Lower leg skin (tissue), 4 donors: ENCODE results near the gene IL32. TPM values are rescaled to one million over a fixed set of nuclear protein-coding genes. Genes with fewer than 3 reads are reported as not detected.

Experiments used
- DNase-seq, 2 donors: peaks; one replicate each; pipeline ENCODE4 v3.0.0-alpha.2; 2019; ENCODE audit warnings: low spot score in 2 of 2
- H3K4me3 ChIP-seq: fragments of 200-600 bp; sonication (generic); 2 replicates; pipeline ENCODE4 v1.5.1; 2017; ENCODE audit warnings: mild to moderate bottlenecking, low read depth; ENCODE audit not compliant: poor library complexity, severe bottlenecking
- POLR2A ChIP-seq, 2 donors: fragments of 450-650 bp; IDR thresholded peaks; one replicate each; pipeline ENCODE4 v1.6.1; 2016 to 2017; ENCODE audit warnings: antibody characterized with exemption in 2 of 2, mild to moderate bottlenecking in 1 of 2, moderate library complexity in 1 of 2
- WGBS, 2 donors: methylation state at CpG; one replicate each; pipeline ENCODE4 v1.1.5; 2018; 5-methylcytosine and 5-hydroxymethylcytosine counted together
- intact Hi-C: fragments of 100-400 bp; cut with DNase I; formaldehyde crosslinking; loops from one replicate; pipeline ENCODE4 v1.15.0; 2023; ENCODE audit warnings: low total_unique reads
- total RNA-seq, 4 donors: library from RNA; depleted of rRNA; stranded (reverse); fragments of >200 nt; gene quantifications; one replicate each; pipeline ENCODE4 v1.1.0, GENCODE V29; 2016
- TF ChIP-seq, protein P1 (sequence below), 3 donors: fragments of 450-650 bp; IDR thresholded peaks; one replicate each; pipeline ENCODE4 v1.5.1; 2016; ENCODE audit warnings: antibody characterized with exemption in 3 of 3, mild to moderate bottlenecking in 3 of 3, moderate library complexity in 2 of 3

The IL32 gene
- total RNA-seq, 4 donors from 2014 or later: 0.80 to 7.2 (median 5.1) TPM

DNA sequence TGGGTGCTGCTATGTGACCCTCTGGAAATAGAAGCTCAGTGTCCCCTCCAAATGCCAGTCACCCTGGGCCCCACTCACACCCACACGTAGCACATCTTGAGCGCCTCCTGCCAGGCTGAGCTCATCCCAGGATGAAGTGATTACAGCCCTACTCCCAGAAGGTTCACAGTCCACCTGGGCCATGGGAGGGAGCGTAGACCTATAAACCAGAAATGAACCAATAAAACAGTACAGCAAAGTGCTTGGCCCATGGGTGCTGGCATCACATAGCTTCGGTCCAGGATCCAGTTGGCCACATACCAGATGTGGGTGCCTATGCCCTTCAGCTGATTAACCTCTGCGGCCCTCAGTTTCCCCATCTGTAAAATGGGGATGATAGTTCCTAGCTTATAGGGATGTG, 26.5 kb upstream of the IL32 start:
- no peak overlapping the region for H3K4me3 ChIP-seq
- DNase-seq: no peak
- intact Hi-C loops: loop anchor here (1.0 kb wide), 1 partner anchor 44 kb away; no protein-coding TSS in a partner anchor
- TF ChIP-seq, protein P1, sequence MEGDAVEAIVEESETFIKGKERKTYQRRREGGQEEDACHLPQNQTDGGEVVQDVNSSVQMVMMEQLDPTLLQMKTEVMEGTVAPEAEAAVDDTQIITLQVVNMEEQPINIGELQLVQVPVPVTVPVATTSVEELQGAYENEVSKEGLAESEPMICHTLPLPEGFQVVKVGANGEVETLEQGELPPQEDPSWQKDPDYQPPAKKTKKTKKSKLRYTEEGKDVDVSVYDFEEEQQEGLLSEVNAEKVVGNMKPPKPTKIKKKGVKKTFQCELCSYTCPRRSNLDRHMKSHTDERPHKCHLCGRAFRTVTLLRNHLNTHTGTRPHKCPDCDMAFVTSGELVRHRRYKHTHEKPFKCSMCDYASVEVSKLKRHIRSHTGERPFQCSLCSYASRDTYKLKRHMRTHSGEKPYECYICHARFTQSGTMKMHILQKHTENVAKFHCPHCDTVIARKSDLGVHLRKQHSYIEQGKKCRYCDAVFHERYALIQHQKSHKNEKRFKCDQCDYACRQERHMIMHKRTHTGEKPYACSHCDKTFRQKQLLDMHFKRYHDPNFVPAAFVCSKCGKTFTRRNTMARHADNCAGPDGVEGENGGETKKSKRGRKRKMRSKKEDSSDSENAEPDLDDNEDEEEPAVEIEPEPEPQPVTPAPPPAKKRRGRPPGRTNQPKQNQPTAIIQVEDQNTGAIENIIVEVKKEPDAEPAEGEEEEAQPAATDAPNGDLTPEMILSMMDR (IDR thresholded peaks at IDR 0.05): no peak
- no peak for TF ChIP-seq POLR2A (IDR thresholded peaks at IDR 0.05)
- 70 to 76% methylated on average over 5 of the region's 5 CpGs for WGBS, 2 donors

DNA sequence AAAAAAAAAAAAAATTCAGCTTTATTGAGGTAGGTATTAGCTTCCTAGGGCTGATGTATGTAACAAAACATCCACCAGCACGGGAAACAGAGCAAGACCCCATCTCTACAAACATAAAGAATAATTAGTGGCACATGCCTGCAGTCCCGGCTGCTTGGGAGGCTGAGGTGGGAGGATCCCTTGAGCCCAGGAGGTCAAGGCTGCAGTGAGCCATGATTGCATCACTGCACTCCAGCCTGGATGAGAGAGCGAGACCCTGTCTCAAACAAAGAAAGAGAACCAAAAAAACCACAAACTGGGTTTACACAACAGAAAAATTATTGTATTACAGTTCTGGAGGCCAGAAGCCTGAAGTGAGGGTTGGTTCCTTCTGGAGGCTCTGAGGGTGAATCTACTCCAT, 23.1 kb upstream of the IL32 start:
- no peak for TF ChIP-seq POLR2A (IDR thresholded peaks at IDR 0.05)
- TF ChIP-seq, protein P1 (IDR thresholded peaks at IDR 0.05): no peak
- no peak for DNase-seq
- WGBS, 2 donors: 81 to 89% methylated on average over 3 of the region's 3 CpGs
- intact Hi-C loops: no loop called here
- H3K4me3 ChIP-seq: no peak overlapping the region

DNA sequence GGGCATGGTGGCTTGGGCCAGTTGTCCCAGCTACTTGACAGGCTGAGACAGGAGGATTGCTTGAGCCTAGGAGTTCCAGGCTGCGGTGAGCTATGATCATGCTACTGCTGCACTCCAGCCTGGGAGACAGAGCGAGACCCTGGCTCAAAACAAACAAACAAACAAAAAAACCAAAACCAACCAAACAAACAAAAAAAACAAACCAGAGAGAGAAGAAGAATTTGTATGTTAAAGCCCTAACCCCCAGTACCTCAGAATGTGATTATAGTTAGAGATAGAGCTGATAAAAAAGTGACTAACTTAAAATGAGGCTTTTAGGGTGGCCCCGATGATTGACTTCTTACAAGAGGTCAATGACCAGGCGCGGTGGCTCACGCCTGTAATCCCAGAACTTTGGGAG, 20.7 kb upstream of the IL32 start:
- no peak for DNase-seq
- TF ChIP-seq, protein P1 (IDR thresholded peaks at IDR 0.05): no peak
- no peak for TF ChIP-seq POLR2A (IDR thresholded peaks at IDR 0.05)
- intact Hi-C loops: no loop called here
- H3K4me3 ChIP-seq: no peak overlapping the region
- WGBS, 2 donors: 88 to 92% methylated on average over 6 of the region's 6 CpGs

DNA sequence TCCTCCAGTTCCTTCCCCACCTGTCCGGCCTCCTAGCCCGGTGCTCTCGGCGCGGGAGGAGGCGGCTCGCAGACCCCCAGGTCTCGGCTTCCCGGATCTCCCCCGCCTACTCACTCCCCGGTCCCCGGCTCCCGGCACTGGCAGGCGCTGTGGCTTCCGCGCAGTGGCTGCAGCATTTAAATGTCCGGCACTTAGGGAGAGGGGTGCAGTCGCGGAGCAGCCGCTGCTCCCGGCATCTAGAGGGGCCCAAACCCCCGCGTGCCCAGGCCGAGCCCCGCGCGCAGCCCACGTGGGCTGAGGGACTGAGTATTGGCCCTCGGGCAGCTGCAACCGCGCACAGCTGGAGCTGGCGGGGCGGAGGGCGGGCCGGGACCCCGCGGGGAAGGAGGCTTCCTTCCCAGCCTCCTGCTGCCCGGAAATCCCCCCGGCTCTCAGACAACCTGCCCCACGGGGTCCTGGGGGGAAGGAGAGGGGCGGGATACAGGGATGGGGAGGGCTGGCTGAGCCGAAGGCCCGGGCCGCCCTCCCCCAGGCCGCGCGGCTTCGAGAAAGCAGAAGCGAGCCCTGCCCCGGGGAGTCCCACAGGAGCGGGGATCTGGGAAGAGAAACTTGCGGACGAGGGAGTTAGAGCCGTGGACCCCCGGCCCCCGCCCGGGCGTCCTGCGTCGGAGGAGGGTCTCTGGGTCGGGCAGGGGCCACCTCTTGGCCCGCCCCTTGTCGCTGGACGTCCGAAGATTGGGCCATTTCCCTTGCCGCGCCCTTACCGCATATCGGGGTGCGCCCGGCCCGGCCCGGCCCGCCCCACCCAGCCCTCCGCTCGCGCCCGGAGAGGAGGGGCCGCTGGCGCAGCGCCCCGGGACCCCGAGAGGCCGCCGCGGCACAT, 19.4 kb upstream of the IL32 start, which contains the start of gene MMP25:
Gene MMP25 (plus strand): TSS at position 804 of the 883 bp plus-strand sequence. CDS start 357 bp downstream, outside the sequence.
- TF ChIP-seq, protein P1 (IDR thresholded peaks at IDR 0.05): no peak
- no peak for TF ChIP-seq POLR2A (IDR thresholded peaks at IDR 0.05)
- H3K4me3 ChIP-seq: peak within 1 kb of the TSS; percentile 8
- WGBS, 2 donors: 0 to 1% methylated on average over 43 to 46 of the region's 86 CpGs
- DNase-seq: no peak
- intact Hi-C loops: no loop called here

DNA sequence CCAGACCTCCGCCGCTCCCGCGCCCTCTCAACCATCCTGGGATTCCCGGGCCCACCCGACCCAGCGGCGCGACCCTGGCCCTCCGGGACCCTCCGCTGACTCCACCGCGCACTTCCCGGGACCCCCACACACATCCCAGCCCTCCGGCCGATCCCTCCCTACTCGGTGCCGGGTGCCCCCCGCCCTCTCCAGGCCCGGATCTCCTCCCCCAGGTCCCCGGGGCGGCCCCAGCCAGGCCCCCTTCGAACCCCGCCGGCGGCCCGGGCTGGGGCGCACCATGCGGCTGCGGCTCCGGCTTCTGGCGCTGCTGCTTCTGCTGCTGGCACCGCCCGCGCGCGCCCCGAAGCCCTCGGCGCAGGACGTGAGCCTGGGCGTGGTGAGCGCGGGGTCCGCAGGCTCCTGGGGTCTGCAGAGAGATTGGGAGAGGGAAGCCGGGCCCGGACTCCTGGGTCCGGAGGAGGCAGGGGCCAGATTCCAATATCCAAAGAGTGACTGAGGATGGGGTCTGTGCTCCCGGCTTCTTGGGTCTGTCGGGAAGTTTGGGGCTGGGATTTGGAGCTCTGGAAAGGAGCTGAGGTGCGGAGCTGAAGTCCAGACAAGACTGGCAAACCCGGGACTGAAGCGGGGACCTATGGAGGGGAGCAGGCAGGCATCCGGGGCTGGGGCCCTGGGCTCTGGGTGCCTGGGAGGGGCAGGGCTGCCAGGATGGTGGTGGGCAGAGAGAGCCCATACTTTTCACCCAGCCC, 18.6 kb upstream of the IL32 start:
- intact Hi-C loops: no loop called here
- no peak for DNase-seq
- no peak for TF ChIP-seq POLR2A (IDR thresholded peaks at IDR 0.05)
- TF ChIP-seq, protein P1 (IDR thresholded peaks at IDR 0.05): no peak
- no peak overlapping the region for H3K4me3 ChIP-seq
- 1 to 2% methylated on average over 35 to 42 of the region's 54 CpGs for WGBS, 2 donors
